ENCODE measurements around the gene ZRANB1. TPM values are rescaled to one million over a fixed set of nuclear protein-coding genes. Genes with fewer than 3 reads are reported as not detected.
A peak's percentile ranks its signal among the peaks of the same experiment; 100 is the strongest.

The ZRANB1 gene
- total RNA-seq, 1 donor from 2014 or later, result 24.0 TPM

GRCh38 chr10:124995605-124996004, 53.7 kb downstream of the ZRANB1 start:
- no peak for TF ChIP-seq CTCF (conservative IDR thresholded peaks at IDR 0.05)
- Mint-ChIP-seq H3K27me3 (ENCODE audit: low read depth) (peaks cover 5% of the 10 kb centered on the region), H3K4me1 (peaks cover 18% of the 10 kb centered on the region), H3K36me3 (ENCODE audit: low read depth) (peaks cover 30% of the 10 kb centered on the region), H3K4me3 (peak overlapping the region; percentile 62), H3K9me3 (no peaks in the 10 kb centered on the region), H3K27ac (ENCODE audit: unreplicated experiment) (no peak overlapping the region)
- DNase-seq (ENCODE audit: low read depth, low spot score), result no peak

- no peak for DNase-seq (ENCODE audit: low read depth, low spot score)
- Mint-ChIP-seq H3K9me3 (no peaks in the 10 kb centered on the region), H3K4me1 (peaks cover 25% of the 10 kb centered on the region), H3K27ac (ENCODE audit: unreplicated experiment) (no peak overlapping the region), H3K4me3 (peak overlapping the region; percentile 62), H3K27me3 (ENCODE audit: low read depth) (peaks cover 8% of the 10 kb centered on the region), H3K36me3 (ENCODE audit: low read depth) (peaks cover 29% of the 10 kb centered on the region)
- no peak for TF ChIP-seq CTCF (conservative IDR thresholded peaks at IDR 0.05)
Observed at GRCh38 chr10:124996127-124996853, 54.4 kb downstream of the ZRANB1 start.

- H3K9me3 Mint-ChIP-seq, result no peaks in the 10 kb centered on the region
Observed at GRCh38 chr10:124996854-124997215, 54.9 kb downstream of the ZRANB1 start.

GRCh38 chr10:124997306-124997705, 55.4 kb downstream of the ZRANB1 start:
- peaks cover 31% of the 10 kb centered on the region for H3K4me1 Mint-ChIP-seq
- peaks cover 28% of the 10 kb centered on the region for H3K36me3 Mint-ChIP-seq (ENCODE audit: low read depth)
- TF ChIP-seq CTCF (conservative IDR thresholded peaks at IDR 0.05), result no peak
- no peaks in the 10 kb centered on the region for H3K9me3 Mint-ChIP-seq
- peaks cover 8% of the 10 kb centered on the region for H3K27me3 Mint-ChIP-seq (ENCODE audit: low read depth)
- H3K27ac Mint-ChIP-seq (ENCODE audit: unreplicated experiment), result peak overlapping the region; percentile 87
- H3K4me3 Mint-ChIP-seq, result no peak overlapping the region
- DNase-seq (ENCODE audit: low read depth, low spot score), result no peak

More at GRCh38 chr10:124996854-124997215, 54.9 kb downstream of the ZRANB1 start:
- Mint-ChIP-seq H3K4me3 (no peak overlapping the region), H3K36me3 (ENCODE audit: low read depth) (peaks cover 28% of the 10 kb centered on the region), H3K27me3 (ENCODE audit: low read depth) (peaks cover 8% of the 10 kb centered on the region), H3K4me1 (peaks cover 30% of the 10 kb centered on the region), H3K27ac (ENCODE audit: unreplicated experiment) (no peak overlapping the region)
- no peak for TF ChIP-seq CTCF (conservative IDR thresholded peaks at IDR 0.05)
- no peak for DNase-seq (ENCODE audit: low read depth, low spot score)

GRCh38 chr10:124997771-124998623, 56.1 kb downstream of the ZRANB1 start:
- no peak overlapping the region for H3K4me3 Mint-ChIP-seq
- DNase-seq (ENCODE audit: low read depth, low spot score), result no peak
- H3K9me3 Mint-ChIP-seq, result no peaks in the 10 kb centered on the region
- no peak for TF ChIP-seq CTCF (conservative IDR thresholded peaks at IDR 0.05)
- H3K4me1 Mint-ChIP-seq, result peaks cover 25% of the 10 kb centered on the region
- peaks cover 6% of the 10 kb centered on the region for H3K27me3 Mint-ChIP-seq (ENCODE audit: low read depth)
- H3K27ac Mint-ChIP-seq (ENCODE audit: unreplicated experiment), result no peak overlapping the region
- peaks cover 22% of the 10 kb centered on the region for H3K36me3 Mint-ChIP-seq (ENCODE audit: low read depth)
